Thyroid gland (tissue), 4 donors: ENCODE data around the gene PLEKHG4. TPM values are rescaled to one million over a fixed set of nuclear protein-coding genes. Genes with fewer than 3 reads are reported as not detected.

Experiments used
- DNase-seq, 2 donors: peaks; one replicate each; pipeline ENCODE4 v3.0.0-alpha.2; 2019
- H3K27ac ChIP-seq, 3 donors: fragments of 200-600 bp; sonication (generic); 1 replicate in 2 of 3; 2 replicates in 1 of 3; pipeline ENCODE4 v1.5.1; 2016 to 2019; ENCODE audit warnings: mild to moderate bottlenecking in 1 of 3, moderate library complexity in 1 of 3
- H3K27me3 ChIP-seq: fragments of 200-600 bp; sonication (generic); one replicate; pipeline ENCODE4 v1.5.1; 2019
- H3K36me3 ChIP-seq, 2 donors: fragments of 200-600 bp; sonication (generic); one replicate each; pipeline ENCODE4 v1.5.1; 2016 to 2019
- H3K4me1 ChIP-seq, 2 donors: fragments of 200-600 bp; sonication (generic); one replicate each; pipeline ENCODE4 v1.5.1; 2017 to 2019
- H3K4me3 ChIP-seq, 3 donors: fragments of 200-600 bp; sonication (generic); replicated peaks in 1 of 3; 1 replicate in 2 of 3; 2 replicates in 1 of 3; pipeline ENCODE4 v1.5.1; 2016; ENCODE audit warnings: mild to moderate bottlenecking in 1 of 3
- H3K9me3 ChIP-seq: fragments of 200-600 bp; sonication (generic); one replicate; pipeline ENCODE4 v1.5.1; 2017
- POLR2A ChIP-seq, 2 donors: fragments of 450-650 bp; IDR thresholded peaks; one replicate each; pipeline ENCODE4 v1.6.1; 2017; ENCODE audit warnings: antibody characterized with exemption in 2 of 2, mild to moderate bottlenecking in 2 of 2, moderate library complexity in 1 of 2
- WGBS, 2 donors: methylation state at CpG; one replicate each; pipeline ENCODE4 v1.1.5; 2017; 5-methylcytosine and 5-hydroxymethylcytosine counted together
- intact Hi-C: fragments of 100-400 bp; cut with DNase I; formaldehyde crosslinking; loops from one replicate; pipeline ENCODE4 v1.15.1; 2023
- total RNA-seq, 4 donors: library from RNA; depleted of rRNA; stranded (reverse); fragments of >200 nt; gene quantifications; one replicate each; pipeline ENCODE4 v1.2.3, GENCODE V29; 2016
- TF ChIP-seq, protein P1 (sequence below), 6 experiments: fragments of 200-600 bp in 3 of 6; fragments of 450-650 bp in 3 of 6; sonication (generic) in 3 of 6; IDR thresholded peaks; one replicate each; pipeline ENCODE4 v1.5.1; 2016 to 2019; ENCODE audit warnings: antibody characterized with exemption in 6 of 6, mild to moderate bottlenecking in 2 of 6, inconsistent platforms in 1 of 6, moderate library complexity in 1 of 6

Gene PLEKHG4
- total RNA-seq, 4 donors from 2014 or later: 8.2 to 11.7 (median 9.5) TPM

DNA sequence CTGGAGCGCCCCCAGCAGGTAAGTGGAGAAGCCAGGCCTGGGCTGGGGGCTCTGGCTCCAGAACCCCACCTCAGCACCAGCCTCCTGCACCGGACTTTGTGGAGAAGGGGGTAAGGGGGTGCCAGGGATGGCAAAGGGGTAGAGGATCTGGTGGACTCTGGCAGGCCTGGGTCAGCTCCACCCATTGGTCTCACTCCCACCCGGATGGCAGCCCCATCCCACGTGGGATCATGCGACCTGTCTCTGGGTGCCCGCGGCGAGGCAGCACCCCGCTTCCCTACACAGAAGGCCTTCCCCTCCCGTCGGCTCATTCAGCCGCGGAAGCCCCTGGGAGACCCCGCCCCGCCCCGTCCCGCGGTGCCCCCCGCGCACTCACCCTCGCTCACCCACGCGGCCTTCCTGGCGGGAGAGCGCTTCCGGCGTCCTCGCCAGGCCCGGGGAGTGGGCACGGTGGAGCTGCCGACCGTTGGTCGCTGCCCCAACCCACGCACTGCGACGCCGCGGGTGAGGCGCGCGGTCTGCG lies 498 bp upstream of the PLEKHG4 start:
- Histone ChIP-seq H3K4me1 (peaks cover 6 to 22% of the 10 kb centered on the region in 2 donors), H3K9me3 (no peaks in the 10 kb centered on the region), H3K27ac (peak overlapping the region in 2 of 3 donors; percentile 7 to 45), H3K4me3 (peak overlapping the region in 2 of 3 donors; percentile 42 to 57), H3K27me3 (no peaks in the 10 kb centered on the region), H3K36me3 (no peaks in the 10 kb centered on the region)
- DNase-seq: peak; percentile 11 to 23
- 8 to 13% methylated on average over 2 to 8 of the region's 42 CpGs for WGBS, 2 donors
- intact Hi-C loops: no loop called here
- TF ChIP-seq, protein P1, sequence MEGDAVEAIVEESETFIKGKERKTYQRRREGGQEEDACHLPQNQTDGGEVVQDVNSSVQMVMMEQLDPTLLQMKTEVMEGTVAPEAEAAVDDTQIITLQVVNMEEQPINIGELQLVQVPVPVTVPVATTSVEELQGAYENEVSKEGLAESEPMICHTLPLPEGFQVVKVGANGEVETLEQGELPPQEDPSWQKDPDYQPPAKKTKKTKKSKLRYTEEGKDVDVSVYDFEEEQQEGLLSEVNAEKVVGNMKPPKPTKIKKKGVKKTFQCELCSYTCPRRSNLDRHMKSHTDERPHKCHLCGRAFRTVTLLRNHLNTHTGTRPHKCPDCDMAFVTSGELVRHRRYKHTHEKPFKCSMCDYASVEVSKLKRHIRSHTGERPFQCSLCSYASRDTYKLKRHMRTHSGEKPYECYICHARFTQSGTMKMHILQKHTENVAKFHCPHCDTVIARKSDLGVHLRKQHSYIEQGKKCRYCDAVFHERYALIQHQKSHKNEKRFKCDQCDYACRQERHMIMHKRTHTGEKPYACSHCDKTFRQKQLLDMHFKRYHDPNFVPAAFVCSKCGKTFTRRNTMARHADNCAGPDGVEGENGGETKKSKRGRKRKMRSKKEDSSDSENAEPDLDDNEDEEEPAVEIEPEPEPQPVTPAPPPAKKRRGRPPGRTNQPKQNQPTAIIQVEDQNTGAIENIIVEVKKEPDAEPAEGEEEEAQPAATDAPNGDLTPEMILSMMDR (IDR thresholded peaks at IDR 0.05): no peak
- TF ChIP-seq POLR2A (IDR thresholded peaks at IDR 0.05): no peak

DNA sequence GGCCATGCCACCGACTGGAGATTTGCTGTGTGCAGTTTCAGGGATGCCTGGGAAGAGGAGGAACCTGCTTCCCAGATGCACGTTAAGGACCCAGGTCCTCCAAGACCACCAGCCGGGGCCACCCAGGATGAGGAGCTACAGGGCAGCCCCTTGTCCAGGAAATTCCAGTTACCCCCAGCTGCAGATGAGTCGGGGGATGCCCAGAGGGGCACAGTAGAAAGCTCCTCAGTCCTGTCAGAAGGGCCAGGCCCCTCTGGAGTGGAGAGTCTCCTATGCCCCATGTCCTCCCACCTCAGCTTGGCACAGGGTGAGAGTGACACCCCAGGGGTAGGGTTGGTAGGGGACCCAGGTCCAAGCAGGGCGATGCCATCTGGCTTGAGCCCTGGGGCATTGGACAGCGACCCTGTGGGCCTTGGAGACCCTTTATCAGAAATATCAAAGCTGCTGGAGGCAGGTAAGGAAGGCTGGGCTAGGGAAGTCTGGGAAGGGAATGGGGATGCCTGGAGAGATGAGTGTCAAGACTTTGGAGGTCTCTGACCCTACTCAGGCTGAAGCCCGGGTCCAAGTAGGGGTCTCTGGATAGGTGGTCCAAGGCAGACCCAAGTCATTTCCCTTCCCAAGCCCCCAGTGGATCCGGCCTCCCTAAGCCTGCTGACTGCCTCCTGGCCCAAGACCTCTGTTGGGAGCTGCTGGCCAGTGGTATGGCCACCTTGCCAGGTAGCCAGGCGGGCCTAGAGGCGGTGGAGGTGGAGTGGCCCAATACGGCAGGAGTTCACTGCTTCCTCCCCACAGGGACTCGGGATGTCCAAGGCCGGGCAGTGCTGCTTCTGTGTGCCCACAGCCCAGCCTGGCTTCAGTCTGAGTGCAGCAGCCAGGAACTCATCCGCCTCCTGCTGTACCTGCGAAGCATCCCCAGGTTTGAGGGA lies 1.0 kb downstream of the PLEKHG4 start:
- TF ChIP-seq, protein P1 (IDR thresholded peaks at IDR 0.05): no peak
- no peak for TF ChIP-seq POLR2A (IDR thresholded peaks at IDR 0.05)

DNA sequence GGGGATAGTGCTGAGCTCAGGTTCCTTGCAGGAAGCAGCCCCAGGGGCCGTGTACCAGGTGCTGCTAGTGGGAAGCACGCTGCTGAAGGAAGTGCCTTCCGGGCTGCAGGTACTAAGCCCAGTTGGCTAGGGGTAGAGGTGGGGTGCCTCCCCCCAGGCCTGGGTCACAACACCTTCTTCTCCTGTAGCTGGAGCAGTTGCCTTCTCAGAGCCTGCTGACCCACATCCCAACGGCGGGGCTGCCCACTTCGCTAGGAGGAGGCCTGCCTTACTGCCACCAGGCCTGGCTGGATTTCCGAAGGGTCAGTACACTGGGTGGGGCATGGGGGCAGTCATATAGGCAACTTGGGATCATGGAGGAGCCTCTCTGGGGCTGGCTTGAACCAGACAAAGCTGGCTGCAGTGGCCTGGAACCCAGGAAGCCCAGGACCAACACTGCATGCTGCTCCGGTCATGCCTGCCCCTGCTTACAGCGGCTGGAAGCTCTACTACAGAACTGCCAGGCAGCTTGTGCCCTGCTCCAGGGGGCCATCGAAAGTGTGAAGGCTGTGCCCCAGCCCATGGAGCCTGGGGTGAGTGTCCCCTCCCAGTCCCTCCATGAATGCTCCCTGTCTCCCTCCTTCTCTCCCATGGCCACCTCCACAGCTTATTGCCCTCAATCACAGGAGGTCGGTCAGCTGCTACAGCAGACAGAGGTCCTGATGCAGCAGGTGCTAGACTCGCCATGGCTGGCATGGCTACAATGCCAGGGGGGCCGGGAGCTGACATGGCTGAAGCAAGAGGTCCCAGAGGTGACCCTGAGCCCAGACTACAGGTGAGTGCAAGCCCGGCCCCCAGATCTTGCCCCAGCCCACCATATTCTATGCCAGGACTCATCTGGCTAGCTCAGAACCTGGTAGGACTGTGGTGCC lies 2.5 kb downstream of the PLEKHG4 start:
- Histone ChIP-seq H3K27me3 (no peaks in the 10 kb centered on the region), H3K4me1 (peaks cover 11 to 30% of the 10 kb centered on the region in 2 donors), H3K9me3 (no peaks in the 10 kb centered on the region), H3K36me3 (no peaks in the 10 kb centered on the region), H3K4me3 (no peak overlapping the region), H3K27ac (no peak overlapping the region)
- DNase-seq: no peak
- intact Hi-C loops: no loop called here
- no peak for TF ChIP-seq POLR2A (IDR thresholded peaks at IDR 0.05)
- TF ChIP-seq, protein P1 (IDR thresholded peaks at IDR 0.05): no peak
- 91 to 94% methylated on average over 6 to 8 of the region's 14 CpGs for WGBS, 2 donors

More for the DNA sequence above, 1.0 kb downstream of the PLEKHG4 start:
- DNase-seq: no peak
- Histone ChIP-seq H3K36me3 (no peaks in the 10 kb centered on the region), H3K4me3 (no peak overlapping the region), H3K9me3 (no peaks in the 10 kb centered on the region), H3K27ac (no peak overlapping the region), H3K4me1 (peaks cover 11 to 30% of the 10 kb centered on the region in 2 donors), H3K27me3 (no peaks in the 10 kb centered on the region)
- 93% methylated on average over 12 to 13 of the region's 15 CpGs for WGBS, 2 donors
- intact Hi-C loops: no loop called here

DNA sequence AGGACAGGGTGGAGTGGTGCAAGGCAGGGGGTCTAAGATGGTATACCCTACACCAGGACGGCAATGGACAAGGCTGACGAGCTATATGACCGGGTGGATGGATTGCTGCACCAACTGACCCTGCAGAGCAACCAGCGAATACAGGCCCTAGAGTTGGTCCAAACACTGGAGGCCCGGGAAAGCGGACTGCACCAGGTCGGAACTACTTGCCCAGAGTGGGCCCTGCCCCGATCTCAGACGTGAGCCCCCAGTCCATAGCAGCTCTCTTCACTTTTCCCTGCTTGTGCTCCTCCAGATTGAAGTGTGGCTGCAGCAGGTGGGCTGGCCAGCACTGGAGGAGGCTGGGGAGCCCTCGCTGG lies 3.1 kb downstream of the PLEKHG4 start:
- peaks cover 11 to 30% of the 10 kb centered on the region in 2 donors for H3K4me1 ChIP-seq
- TF ChIP-seq, protein P1 (IDR thresholded peaks at IDR 0.05): no peak
- no peak for TF ChIP-seq POLR2A (IDR thresholded peaks at IDR 0.05)
- no peaks in the 10 kb centered on the region for H3K9me3 ChIP-seq
- H3K27ac ChIP-seq: no peak overlapping the region
- H3K4me3 ChIP-seq: no peak overlapping the region
- intact Hi-C loops: no loop called here
- DNase-seq: no peak
- no peaks in the 10 kb centered on the region for H3K27me3 ChIP-seq
- WGBS, 2 donors: 93 to 94% methylated on average over 10 of the region's 10 CpGs
- no peaks in the 10 kb centered on the region for H3K36me3 ChIP-seq
